Left lobe of liver (tissue), 2 donors: Measurements from ENCODE around the gene PLA2G15. TPM values are rescaled to one million over a fixed set of nuclear protein-coding genes. Genes with fewer than 3 reads are reported as not detected.

Experiments
- ATAC-seq: fragments of 200-7000 bp; cut with Tn5 transposase; one replicate; pipeline ENCODE4 v1.9.1; 2020; ENCODE audit warnings: mild to moderate bottlenecking, moderate library complexity
- DNase-seq: peaks from one replicate; pipeline ENCODE4 v3.0.0-alpha.2; 2020; ENCODE audit warnings: low spot score
- total RNA-seq: library from RNA; stranded (reverse); gene quantifications from one replicate; pipeline ENCODE4 v1.2.1, GENCODE V29; 2021
- donor health status: DM: no; HTN: no; CAD: no; lungs with moderate emphysema.
- donor health status: DM: no; HTN: yes; CAD: no.

Gene PLA2G15
- total RNA-seq, 1 donor from 2014 or later: 12.5 TPM

DNA sequence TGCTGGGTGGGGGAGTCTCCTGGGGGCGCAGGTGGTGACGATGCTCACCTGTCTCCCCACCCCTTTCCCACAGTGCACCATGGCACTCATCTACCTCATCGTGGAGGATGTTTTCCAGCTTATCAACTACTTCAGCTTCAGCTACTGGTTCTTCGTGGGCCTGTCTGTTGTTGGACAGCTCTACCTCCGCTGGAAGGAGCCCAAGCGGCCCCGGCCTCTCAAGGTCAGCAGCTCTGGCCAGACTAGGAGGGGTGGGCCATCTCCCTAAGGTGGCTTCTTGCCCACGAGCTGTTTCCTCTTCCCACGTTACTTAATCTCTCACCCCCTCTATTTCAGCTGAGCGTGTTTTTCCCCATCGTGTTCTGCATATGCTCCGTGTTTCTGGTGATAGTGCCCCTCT is 51.1 kb downstream of the PLA2G15 start:
- no peak for ATAC-seq

DNA sequence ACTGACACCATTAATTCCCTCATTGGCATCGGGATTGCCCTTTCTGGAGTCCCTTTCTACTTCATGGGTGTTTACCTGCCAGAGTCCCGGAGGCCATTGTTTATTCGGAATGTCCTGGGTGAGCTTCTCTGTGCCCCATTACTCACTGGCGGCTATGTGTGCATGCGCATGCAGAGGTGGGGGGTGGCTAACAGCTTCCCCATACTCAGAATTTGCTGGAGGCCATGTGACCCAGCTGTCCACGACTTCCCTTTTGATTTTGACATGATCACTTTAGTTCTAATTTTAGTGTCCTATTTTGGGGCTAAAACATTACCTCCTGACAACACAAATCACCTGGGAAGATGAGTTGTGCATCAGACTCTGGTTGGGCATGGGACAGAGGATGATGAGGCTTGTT is 51.5 kb downstream of the PLA2G15 start:
- ATAC-seq: peak; percentile 21

More for the DNA sequence above, 51.1 kb downstream of the PLA2G15 start:
- DNase-seq: no peak

DNA sequence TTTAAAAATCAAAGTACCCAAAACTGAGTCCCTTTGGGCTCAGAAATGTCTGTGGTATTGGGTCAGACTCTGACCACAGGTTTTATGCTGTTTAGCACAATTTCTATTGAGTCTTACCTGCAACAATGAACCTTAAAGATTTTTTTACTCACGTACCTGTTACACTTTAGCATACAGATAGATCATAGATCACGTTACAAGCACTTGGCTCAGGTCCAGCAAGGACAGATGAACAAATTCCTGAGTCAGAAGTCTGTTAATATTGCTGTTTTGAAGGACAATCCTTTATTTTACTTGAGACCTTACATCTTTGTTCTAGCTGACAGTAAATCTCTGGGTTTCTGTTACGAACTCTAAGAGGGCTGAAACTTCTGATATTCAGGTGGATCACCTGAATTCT is 52.7 kb downstream of the PLA2G15 start:
- DNase-seq: no peak
- no peak for ATAC-seq

More for the DNA sequence above, 51.5 kb downstream of the PLA2G15 start:
- no peak for DNase-seq

DNA sequence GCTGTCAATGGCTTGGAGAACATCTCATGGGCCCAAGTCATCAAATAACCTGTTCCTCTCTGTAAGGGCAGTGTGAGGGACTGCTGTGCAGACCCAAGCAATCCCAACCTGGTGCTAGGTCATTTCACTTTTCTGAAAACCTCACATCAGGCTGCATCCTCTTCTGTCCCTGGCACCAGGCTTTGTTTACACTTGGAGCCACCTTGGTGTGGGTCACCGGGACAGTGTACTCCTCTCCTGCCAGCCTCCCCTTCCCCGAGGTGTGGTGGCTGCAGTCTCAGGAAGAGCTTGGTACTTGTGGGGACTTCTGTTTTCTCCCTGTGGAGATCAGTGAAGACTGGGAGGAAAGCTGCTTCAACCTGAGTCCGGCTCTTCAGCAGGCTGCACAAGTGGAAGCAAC is 53.1 kb downstream of the PLA2G15 start:
- ATAC-seq: no peak
- no peak for DNase-seq

DNA sequence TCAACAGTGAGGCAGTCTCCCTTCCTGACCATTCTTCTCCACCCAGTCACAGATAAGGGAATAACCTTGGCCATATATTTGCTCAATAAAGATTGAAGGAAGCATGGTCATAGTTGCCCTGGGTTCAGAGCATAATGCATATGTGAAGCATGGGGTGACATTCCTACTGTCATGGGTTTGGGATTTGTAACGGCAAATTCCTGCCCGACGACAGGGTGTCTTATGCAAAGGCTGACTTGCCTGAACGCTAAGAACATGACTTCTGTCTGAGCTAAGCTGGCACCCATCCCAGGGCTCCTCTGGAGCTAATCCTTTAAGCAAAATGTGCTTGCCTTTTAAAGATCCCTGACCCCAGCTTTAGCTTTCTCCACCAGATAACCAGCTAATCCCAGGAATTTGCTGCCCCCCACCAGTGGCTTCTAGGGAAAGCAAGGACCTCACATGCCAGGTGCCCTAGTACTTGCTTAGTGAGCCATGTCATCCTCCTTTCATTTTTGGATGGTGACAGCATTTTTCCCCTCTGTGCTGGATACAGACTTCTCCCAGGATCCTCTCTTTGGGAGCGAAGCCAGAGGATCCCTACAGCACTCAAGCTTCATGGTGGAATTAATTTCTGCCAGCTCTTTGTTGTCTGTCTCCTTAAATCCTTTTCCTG is 53.9 kb downstream of the PLA2G15 start:
- DNase-seq (no peak), ATAC-seq (no peak)

DNA sequence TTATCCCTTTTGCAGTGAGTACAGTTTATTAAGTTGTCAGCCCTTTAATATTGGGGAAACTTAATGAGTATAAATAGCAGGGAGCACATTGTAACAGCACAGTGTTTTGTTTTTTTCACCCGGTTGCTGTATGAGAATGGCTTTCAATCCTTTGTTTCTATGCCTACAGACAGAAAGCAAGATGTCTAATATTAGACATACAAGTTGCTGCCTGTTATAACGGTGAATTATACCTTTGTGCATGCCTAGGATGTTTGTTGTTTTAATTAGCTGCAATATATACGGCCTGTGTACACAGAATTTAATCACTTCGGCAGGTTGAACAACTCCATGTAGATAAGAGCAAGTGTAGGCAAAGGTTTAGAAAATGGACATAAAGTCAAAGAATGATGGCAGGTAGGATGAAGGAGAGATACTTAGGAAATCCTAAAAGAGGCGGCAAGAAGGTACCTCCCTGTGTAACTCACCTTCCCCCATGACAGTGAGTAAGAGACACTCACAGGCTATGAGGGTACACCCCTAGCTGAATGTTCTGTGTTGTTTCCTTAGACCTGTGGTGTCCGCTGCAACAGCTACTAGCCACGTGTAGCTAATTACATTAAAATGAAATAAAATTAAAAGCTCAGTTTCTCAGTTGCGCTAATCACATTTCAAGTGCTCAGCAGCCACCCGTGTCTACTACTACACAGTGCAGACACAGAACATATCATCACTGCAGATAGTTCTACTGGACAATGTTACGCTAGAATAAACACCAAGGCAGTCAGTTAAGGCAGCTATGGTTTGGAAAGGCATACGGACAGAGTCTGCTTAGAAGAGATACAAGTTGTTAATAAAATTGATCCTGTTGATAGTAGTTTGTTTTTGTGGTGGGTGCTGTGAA is 54.6 kb downstream of the PLA2G15 start:
- no peak for DNase-seq
- no peak for ATAC-seq

DNA sequence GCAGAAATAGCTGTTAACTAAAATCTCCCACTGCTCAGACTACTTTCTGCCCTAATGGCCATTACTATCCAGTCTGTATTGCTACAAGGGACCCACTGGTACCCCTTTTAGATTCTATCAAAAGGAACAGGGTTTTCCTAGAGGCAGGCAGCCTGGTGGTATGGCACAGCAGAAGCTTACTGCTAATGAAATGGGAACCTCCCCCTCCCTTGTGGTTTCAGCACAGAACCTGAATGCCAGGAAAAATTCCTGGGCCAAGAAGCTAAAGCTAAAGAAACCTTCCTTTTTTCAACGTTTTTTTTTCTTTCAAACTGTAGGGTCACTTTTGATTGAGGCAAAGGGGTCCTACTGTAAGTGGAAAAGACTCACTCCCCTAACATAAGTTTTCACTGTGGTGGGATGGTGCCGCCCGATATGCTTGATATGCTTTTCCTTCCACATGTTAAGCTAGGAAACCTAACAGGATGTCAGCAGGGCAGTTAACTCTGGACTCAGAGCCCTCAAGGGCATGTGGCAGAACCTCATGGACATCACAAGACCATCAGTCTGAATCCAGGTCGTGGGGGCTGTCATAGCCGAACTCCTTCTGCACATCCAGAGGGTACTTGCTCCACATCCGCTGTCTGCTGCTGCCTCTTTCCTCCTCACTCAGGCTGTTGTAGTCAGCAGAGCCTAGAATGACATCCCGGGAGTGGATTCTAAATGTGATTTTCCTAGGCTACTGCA is 55.7 kb downstream of the PLA2G15 start:
- no peak for ATAC-seq

DNA sequence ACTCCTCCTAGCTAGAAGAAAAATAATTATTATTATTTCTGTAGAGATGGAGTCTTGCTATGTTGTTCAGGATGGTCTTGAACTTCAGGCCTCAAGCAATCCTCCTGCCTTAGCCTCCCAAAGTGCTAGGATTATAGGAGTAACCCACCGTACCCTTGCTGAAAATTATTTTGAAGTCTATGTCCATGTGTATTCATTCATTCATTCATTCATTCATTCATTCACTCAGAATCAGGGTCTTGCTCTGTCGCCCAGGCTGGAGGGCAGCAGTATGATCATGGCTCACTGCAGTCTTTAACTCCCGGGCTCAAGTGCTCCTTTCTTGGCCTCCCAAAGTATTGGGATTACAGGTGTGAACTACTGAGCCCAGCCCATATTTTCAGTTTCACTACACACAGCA is 61.5 kb downstream of the PLA2G15 start:
- no peak for ATAC-seq
- DNase-seq: no peak

More for the DNA sequence above, 55.7 kb downstream of the PLA2G15 start:
- DNase-seq: no peak

DNA sequence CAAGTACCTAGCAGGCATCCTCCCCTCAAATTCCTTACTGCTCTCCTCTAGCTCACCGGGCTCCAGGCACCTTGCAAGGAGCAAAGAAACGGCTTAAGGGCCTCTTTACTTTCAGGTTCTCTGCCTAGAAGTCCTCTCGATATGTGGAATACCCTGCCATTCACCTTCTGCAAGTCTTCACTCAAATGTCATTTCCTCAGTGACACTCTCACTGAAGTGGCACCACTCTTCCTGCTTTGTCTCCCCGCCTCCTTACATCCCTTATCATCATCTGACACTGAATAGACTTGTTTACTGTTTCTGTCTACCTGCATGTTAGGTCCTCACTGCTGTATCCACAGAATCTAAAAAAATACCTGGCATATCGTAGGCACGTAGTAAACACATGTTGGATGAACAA is 64.6 kb downstream of the PLA2G15 start:
- ATAC-seq (no peak), DNase-seq (no peak)

DNA sequence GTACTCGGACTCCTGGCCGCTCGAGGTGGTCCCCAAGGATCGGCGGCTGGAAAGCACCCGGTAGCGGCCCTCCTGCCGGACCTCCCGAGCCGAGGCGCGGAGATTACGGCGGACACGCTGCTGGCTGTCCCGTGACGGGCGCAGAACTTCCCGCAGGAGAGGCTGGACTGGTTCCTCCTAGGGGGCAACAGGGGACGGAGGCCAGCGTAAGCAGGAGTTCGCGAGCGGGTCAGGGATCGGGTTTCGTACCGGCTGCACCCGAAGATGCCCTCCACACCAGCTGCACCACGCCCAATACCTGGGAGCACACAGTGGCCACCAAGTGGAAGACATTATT is 65.2 kb downstream of the PLA2G15 start:
- DNase-seq (no peak), ATAC-seq (peak; percentile 61)

Other genes starting within 250 kb of the PLA2G15 start
- gene DPEP2, start 245.9 kb upstream of the PLA2G15 start, total RNA-seq: 1.0 TPM
- not detected for gene DPEP2NB, start 229.5 kb upstream of the PLA2G15 start, total RNA-seq
- gene DDX28, start 222.1 kb upstream of the PLA2G15 start, total RNA-seq: 5.1 TPM
- 7.6 TPM for gene DUS2, start 222.1 kb upstream of the PLA2G15 start, total RNA-seq
- gene NFATC3, start 160.0 kb upstream of the PLA2G15 start, total RNA-seq: 27.6 TPM
- 78.9 TPM for gene ESRP2, start 9.2 kb upstream of the PLA2G15 start, total RNA-seq
- 1.6 TPM for gene SLC7A6, start 19.2 kb downstream of the PLA2G15 start, total RNA-seq
- 5.8 TPM for gene SLC7A6OS, start 65.6 kb downstream of the PLA2G15 start, total RNA-seq
- 27.7 TPM for gene PRMT7, start 65.6 kb downstream of the PLA2G15 start, total RNA-seq
- 32.7 TPM for gene SMPD3, start 203.1 kb downstream of the PLA2G15 start, total RNA-seq